ENCODE data around the gene RFX2.

DNA sequence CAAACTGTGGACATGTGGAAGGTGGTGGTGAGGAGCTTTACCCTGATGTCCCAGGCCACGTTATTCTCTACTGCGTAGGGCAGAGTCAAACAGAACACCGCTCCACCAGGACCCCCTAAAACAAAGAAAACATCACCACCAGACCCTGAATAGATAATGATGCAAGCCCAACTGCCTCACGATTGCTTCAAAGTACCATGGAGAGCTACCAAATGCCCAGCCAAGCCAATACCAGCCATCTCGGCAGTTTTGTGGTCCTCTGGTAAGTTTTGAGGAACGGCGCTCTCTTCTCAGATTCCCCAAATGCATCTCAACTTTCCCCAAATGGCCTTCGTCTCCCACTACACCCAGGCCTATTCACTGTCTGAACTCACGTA, 138.0 kb downstream of the RFX2 start:
- TF ChIP-seq L3MBTL2 (conservative IDR thresholded peaks at IDR 0.05) (no peak), SUZ12 (IDR thresholded peaks at IDR 0.05) (no peak), FOXA1 (IDR thresholded peaks at IDR 0.05) (no peak), SP1 (IDR thresholded peaks at IDR 0.05) (no peak), BHLHE40 (IDR thresholded peaks at IDR 0.05; ENCODE audit: borderline replicate concordance) (no peak), TARDBP (IDR thresholded peaks at IDR 0.05) (no peak), FOXK2 (IDR thresholded peaks at IDR 0.05) (no peak), ZNF384 (IDR thresholded peaks at IDR 0.05) (no peak), FOXM1 (IDR thresholded peaks at IDR 0.05; ENCODE audit: borderline replicate concordance) (no peak), ELF4 (IDR thresholded peaks at IDR 0.05) (no peak), ARNT (IDR thresholded peaks at IDR 0.05) (no peak), CTBP1 (IDR thresholded peaks at IDR 0.05; ENCODE audit: borderline replicate concordance) (no peak)
- TF ChIP-seq, protein P1, sequence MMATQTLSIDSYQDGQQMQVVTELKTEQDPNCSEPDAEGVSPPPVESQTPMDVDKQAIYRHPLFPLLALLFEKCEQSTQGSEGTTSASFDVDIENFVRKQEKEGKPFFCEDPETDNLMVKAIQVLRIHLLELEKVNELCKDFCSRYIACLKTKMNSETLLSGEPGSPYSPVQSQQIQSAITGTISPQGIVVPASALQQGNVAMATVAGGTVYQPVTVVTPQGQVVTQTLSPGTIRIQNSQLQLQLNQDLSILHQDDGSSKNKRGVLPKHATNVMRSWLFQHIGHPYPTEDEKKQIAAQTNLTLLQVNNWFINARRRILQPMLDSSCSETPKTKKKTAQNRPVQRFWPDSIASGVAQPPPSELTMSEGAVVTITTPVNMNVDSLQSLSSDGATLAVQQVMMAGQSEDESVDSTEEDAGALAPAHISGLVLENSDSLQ (IDR thresholded peaks at IDR 0.05): no peak
